Right ventricle myocardium superior (tissue), 1 donor: Measurements from ENCODE around the gene RWDD1. TPM values are rescaled to one million over a fixed set of nuclear protein-coding genes. Genes with fewer than 3 reads are reported as not detected.
A peak's percentile ranks its signal among the peaks of the same experiment; 100 is the strongest.

Experiments
- ATAC-seq: fragments of 200-7000 bp; cut with Tn5 transposase; one replicate; pipeline ENCODE4 v1.9.1; 2020; ENCODE audit warnings: mild to moderate bottlenecking; ENCODE audit not compliant: poor library complexity
- DNase-seq: peaks from one replicate; pipeline ENCODE4 v3.0.0-alpha.2; 2020
- intact Hi-C: fragments of 100-400 bp; cut with DNase I; formaldehyde crosslinking; loops from one replicate; pipeline ENCODE4 v1.11.2; 2022
- total RNA-seq: library from RNA; stranded (reverse); fragmentation: NEBNext Ultra II Directional; extraction: Animal tissue kit (Norgen Biotek cat#: 25700); gene quantifications from one replicate; pipeline ENCODE4 v1.2.1, GENCODE V29; 2021
- donor health status: DM: no; HTN: yes; CAD: no; lungs with severe emphysema.

RWDD1 gene
- total RNA-seq, 1 donor from 2014 or later = 65.2 TPM

DNA sequence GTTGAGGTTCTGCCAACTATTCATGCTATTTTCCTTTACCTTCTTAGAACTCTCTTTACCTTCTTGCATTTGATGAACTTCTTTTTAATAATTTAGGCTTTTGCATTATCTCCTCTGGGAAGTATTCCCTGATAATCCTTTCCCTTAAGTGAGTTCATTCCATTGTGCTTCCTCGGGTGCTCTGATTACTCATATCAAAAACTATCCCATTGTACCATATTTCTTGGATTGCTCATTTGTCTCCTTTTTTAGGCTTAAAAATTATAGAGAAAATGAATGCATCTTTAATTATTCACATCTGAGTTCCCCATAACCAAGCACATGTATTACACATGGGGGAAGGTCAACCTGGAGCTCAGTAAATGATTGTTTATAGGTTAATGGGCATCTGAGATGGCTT lies 15.2 kb upstream of the RWDD1 start:
- no peak for DNase-seq
- intact Hi-C loops = no loop called here
- ATAC-seq = no peak

DNA sequence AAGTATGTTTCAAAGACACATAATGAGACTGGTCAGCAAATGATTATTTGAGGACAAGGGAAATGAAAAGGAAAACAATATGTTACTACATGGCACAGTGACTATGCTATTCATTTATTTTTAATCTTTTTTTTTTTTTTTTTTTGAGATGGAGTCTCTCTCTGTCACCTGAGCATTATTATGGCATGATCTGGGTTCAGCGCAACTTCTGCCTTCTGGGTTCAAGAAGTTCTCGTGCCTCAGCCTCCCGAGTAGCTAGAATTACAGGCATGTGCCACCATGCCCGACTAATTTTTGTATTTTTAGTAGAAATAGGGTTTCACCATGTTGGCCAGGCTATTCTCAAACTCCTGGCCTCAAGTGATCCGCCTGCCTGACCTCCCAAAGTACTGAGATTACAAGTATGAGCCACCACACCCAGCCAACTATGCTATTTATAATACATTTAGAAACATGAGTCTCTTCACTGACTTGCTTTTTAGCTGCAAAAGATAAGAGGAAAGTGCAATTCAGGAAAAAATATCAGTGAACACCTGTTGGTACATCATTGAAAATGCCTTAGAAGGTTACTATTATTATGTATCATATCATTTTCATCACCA lies 14.4 kb upstream of the RWDD1 start:
- ATAC-seq (no peak), DNase-seq (no peak)
- intact Hi-C loops = no loop called here

DNA sequence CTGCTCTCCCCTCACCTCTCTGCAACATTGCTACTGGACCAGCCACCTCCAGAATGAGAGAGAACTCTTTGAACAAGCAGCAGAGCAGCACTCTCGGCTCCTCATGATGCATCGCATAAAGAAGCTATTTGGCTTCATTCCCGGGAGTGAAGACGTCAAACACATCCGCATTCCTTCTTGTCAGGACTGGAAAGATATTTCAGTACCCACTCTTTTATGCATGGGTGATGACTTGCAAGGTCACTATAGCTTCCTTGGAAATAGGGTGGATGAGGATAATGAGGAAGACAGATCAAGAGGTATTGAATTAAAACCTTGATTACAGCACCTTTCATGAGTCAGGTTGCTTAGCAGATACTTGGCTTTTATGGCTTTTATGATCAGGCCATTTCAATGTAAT lies 13.4 kb upstream of the RWDD1 start:
- DNase-seq = no peak
- ATAC-seq = peak; percentile 87
- intact Hi-C loops = no loop called here

DNA sequence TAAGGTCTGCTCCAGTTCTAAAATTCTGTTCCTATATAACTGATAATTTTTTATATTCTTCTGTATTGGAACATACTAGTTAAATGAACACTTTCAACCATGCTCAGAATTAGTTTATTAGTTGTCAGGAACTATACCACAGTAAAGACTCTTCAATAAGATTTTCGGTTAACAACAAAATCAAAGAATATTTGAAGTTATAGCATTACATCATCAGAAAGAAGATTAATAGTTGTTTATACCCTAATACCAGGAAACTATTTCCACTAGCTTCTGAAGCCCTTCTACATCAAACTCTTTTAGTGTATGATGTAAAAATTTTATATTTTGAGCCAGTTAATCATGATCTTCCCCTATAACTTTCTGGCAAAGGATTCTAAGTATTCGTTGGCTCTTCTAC lies 11.2 kb upstream of the RWDD1 start:
- DNase-seq = no peak
- intact Hi-C loops = no loop called here
- ATAC-seq = no peak

GRCh38 chr6:116561377-116562018 lies 9.8 kb upstream of the RWDD1 start:
- peak; percentile 75 for DNase-seq

GRCh38 chr6:116562019-116562403 lies 9.3 kb upstream of the RWDD1 start:
- no peak for ATAC-seq
- intact Hi-C loops = no loop called here
- no peak for DNase-seq

More at GRCh38 chr6:116561377-116562018, 9.8 kb upstream of the RWDD1 start:
- intact Hi-C loops = no loop called here
- ATAC-seq = peak; percentile 67

DNA sequence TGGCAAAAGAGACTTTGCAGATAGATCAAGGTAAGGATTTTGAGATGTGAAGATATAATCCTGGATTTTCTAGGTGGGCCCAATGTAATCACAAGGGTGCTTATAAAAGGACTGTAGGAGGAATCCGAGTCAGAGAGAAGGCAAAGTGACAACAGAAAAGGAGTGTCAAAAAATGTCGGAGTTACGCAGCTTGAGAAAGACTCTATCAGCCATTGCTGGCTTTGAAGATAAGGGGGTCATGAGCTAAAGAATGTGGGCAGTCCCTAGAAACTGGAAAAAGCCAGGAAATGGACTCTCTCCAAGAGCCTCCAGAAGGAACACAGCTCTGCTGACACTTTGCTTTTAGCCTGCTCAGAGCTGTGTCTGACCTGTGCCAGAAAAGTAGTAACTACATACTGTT lies 8.7 kb upstream of the RWDD1 start:
- DNase-seq (no peak), ATAC-seq (no peak)
- intact Hi-C loops = no loop called here

DNA sequence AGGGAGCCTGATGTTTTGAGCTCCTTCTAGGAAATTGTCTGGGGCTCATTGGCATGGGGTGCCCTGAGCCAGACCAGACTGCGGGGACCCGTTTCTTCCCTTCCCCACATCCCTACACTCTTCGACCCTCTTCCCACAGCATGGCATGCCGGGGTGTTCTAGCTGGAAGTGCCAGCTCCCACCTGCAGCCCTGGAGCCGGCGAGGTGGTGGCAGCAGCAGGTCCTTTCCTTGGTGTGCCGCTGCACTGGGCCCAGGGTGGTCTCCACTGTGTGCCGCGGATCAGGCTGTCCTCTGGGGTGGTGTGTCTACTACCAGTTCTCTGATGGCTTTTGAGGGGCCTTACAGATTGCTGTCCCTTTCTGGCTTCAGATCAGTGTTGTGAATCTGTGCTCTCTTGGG lies 7.5 kb upstream of the RWDD1 start:
- intact Hi-C loops = no loop called here
- ATAC-seq (no peak), DNase-seq (no peak)

DNA sequence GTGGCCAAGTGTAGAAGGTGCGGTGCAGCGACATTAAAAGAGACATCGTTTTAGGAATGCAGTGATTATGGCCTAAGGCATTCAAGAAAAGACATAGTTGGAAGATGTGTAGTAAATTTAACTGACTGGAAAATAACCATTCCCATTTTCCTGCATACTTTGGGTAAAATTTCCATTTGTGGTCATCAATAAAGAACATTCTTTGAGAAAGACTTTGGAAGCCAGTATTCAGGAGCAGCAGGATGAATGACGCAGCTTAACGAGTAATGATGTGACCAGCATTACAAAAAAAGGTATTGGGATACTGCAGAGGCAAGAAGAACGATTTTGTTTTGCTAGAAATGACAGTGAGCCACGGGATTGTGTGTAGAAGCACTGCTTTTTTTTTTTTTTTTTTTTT lies 7.0 kb upstream of the RWDD1 start:
- intact Hi-C loops = no loop called here
- no peak for DNase-seq
- ATAC-seq = no peak

GRCh38 chr6:116564921-116565872 lies 6.1 kb upstream of the RWDD1 start:
- DNase-seq = peak; percentile 56
- ATAC-seq = peak; percentile 77
- intact Hi-C loops = no loop called here

DNA sequence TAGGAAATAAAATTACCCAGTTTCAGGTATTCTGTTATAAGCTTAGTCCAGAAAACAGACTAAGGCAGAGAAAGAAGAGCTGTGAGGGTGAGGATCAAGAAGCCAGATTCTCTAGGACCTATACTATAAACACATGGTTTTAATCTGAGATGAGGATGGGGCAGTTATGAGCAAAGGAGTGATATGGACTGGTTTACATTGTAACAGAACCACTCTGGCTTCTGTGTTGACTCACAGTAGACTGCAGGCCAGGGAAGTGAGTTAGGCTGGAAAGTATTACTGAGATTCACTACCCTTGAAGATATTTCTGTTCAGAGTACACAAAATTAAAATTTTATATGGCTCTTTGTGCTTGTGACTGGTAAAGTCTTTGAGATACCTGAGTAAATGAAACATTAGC lies 3.2 kb upstream of the RWDD1 start:
- DNase-seq = no peak
- no peak for ATAC-seq
- intact Hi-C loops = no loop called here

DNA sequence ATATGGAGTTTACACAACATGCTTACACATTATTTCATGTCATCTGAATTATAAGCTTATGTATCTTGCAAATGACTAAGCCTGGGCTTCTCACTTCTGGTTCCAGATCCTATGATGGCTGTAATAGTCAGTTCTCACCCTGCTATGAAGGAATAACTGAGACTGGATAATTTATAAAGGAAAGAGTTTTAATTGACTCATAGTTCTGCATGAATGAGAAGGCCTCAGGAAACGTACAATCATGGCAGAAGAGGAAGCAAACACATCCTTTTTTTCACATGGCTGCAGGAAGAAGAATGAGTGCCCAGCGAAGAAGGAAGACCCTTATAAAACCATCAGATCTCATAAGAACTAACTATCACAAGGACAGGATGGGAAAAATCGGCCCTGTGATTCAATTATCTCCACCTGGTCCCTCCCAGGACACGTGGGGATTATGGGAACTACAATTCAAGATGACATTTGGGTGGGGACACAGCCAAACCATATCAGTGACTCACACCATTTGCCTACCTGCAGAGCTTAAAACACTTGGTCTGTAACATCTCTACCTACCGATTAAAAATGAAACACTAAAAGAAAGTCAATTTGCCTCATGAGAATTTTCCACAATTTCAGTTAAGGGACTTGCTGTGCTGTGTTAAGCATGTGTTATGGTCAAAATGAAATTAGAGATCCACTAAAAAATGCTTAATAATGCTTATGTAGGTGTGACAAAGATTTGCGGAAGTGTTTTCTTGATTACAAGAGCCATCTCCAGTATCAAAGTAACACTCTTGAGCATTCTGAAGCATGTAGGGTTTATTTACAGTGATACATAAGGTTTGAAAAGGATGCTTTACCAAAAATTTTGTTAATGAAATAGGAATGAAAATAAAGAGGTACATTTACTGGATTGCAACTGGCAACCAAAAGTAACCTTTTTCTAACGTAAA lies 2.2 kb upstream of the RWDD1 start:
- ATAC-seq (no peak), DNase-seq (no peak)
- intact Hi-C loops = no loop called here

- intact Hi-C loops = no loop called here
- DNase-seq = no peak
- peak; percentile 58 for ATAC-seq
Measured at GRCh38 chr6:116571683-116572000, 338 bp downstream of the RWDD1 start.

DNA sequence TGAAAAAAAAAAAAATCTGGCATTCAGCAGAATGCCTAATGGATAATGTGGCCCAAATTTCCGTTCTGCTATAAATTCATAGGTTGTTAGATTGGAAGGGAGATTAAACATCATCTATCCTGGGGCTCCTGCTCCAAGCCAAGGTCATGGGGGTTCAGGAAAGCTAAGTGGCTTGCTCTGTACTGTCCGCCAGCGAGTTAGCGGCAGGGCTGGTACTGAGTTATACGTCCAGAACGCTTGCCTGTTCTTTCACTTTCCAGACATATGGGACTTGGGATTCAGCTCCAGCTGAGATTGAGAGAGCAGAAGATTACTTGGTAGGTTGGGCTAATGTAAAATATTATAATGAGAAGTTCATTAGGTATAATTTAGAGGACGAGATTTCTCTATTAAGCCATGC lies 858 bp downstream of the RWDD1 start:
- DNase-seq (peak; percentile 42), ATAC-seq (peak; percentile 48)
- intact Hi-C loops = no loop called here

DNA sequence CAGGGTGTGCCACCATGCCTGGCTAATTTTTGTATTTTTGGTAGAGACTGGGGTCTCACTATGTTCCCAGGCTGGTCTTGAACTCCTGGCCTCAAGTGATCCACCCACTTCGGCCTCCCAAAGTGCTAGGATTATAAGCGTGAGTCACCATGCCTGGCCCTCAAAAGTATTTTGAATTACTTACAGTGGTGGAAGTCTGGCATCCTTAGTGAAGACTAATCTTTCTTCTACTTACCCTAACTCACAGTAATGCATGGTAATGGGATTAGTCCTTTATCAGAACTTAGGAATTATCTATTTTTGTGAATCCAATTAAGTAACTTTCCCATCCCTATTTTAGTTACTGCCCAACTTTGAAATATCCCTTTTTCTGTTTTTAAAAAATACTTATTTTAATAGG lies 3.9 kb downstream of the RWDD1 start:
- no peak for ATAC-seq
- no peak for DNase-seq
- intact Hi-C loops = no loop called here

DNA sequence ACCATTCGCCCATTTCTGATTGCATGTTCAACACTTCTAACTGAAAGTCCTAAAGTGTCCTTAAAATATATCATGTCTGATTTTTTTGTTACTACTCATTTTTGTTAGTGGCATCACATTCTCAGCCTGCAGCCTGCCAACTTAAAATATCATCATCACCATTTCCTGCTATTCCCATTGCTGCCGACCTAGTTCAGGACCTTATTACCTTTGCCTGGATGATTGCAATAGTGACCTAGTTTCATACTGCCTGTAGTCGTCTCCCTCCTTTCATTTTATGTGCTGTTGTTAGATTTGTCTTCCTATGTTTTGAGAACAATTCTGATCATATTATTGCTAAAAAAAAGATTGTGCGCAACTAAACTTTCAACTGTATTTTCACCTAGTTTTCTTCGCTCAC lies 6.2 kb downstream of the RWDD1 start:
- DNase-seq = no peak
- no peak for ATAC-seq
- intact Hi-C loops = no loop called here

- intact Hi-C loops = no loop called here
- ATAC-seq = no peak
- DNase-seq = no peak
Measured at GRCh38 chr6:116578335-116578734, 7.0 kb downstream of the RWDD1 start.

- no peak for DNase-seq
- ATAC-seq = no peak
- intact Hi-C loops = no loop called here
Measured at GRCh38 chr6:116579143-116579542, 7.8 kb downstream of the RWDD1 start.

- intact Hi-C loops = no loop called here
- DNase-seq (no peak), ATAC-seq (no peak)
Measured at GRCh38 chr6:116580198-116580597, 8.9 kb downstream of the RWDD1 start.
